IMR-90 (cell line): ENCODE results near the gene TFAP2E. TPM values are rescaled to one million over a fixed set of nuclear protein-coding genes. Genes with fewer than 3 reads are reported as not detected.
"Not testable (repeated sequence)": the region's sequence is repeated elsewhere in the genome, so short reads cannot be mapped to it uniquely, and the experiment has no call there.

Experiments used
- ATAC-seq: fragments of 200-7000 bp; cut with Tn5 transposase; 2 replicates; pipeline ENCODE4 v1.9.1; 2020; ENCODE audit warnings: low read depth, mild to moderate bottlenecking, moderate library complexity
- BruUV-seq: library from RNA; stranded (reverse); fragments of 400-500 nt; replicated peaks from 2 replicates; lab custom pipeline; 2021; lab: Mats Ljungman, UMichigan
- CTCF ChIA-PET: fragments of 300-600 bp; formaldehyde crosslinking; extraction: SDS; loops from one replicate; lab custom pipeline; 2021; ENCODE audit warnings: antibody characterized with exemption; lab: Yijun Ruan, JAX
- POLR2A ChIA-PET: fragments of 300-600 bp; sonication (Branson Sonifier 250); formaldehyde crosslinking; loops from one replicate; lab custom pipeline; 2022; ENCODE audit warnings: antibody characterized with exemption; ENCODE audit not compliant: unreplicated experiment; lab: Charles Lee
- DNase-seq: peaks from one replicate; pipeline ENCODE4 v3.0.0; 2013
- H2AFZ ChIP-seq: replicated peaks from 2 replicates; pipeline ENCODE3; 2013; ENCODE audit warnings: low read length, mild to moderate bottlenecking; ENCODE audit not compliant: poor library complexity
- H2AK5ac ChIP-seq: 2 replicates; pipeline ENCODE4 v1.6.1; 2013; ENCODE audit warnings: low read depth, low read length, inconsistent platforms
- H2AK9ac ChIP-seq: replicated peaks from 2 replicates; pipeline ENCODE3; 2013; ENCODE audit warnings: mild to moderate bottlenecking, low read depth, low read length, moderate library complexity; ENCODE audit not compliant: poor library complexity
- H2BK120ac ChIP-seq: 2 replicates; pipeline ENCODE4 v1.6.1; 2013; ENCODE audit warnings: low read depth, low read length, inconsistent platforms
- H2BK15ac ChIP-seq: 3 replicates; pipeline ENCODE4 v1.6.1; 2013; ENCODE audit warnings: low read depth, low read length, inconsistent platforms
- H2BK20ac ChIP-seq: 2 replicates; pipeline ENCODE4 v1.6.1; 2013; ENCODE audit warnings: low read depth, mild to moderate bottlenecking, inconsistent platforms, low read length, moderate library complexity
- H2BK5ac ChIP-seq: 2 replicates; pipeline ENCODE4 v1.6.1; 2013; ENCODE audit warnings: mild to moderate bottlenecking, low read depth, low read length, inconsistent platforms; ENCODE audit not compliant: poor library complexity, severe bottlenecking
- H3K14ac ChIP-seq: replicated peaks from 2 replicates; pipeline ENCODE4 v1.6.1; 2013; ENCODE audit warnings: low read depth, low read length, inconsistent platforms
- H3K18ac ChIP-seq: 2 replicates; pipeline ENCODE4 v1.6.1; 2013; ENCODE audit warnings: low read depth, low read length, control low read depth
- H3K23ac ChIP-seq: 2 replicates; pipeline ENCODE4 v1.6.1; 2013; ENCODE audit warnings: low read depth, low read length, inconsistent platforms
- H3K27ac ChIP-seq: 2 replicates; pipeline ENCODE4 v1.5.1; 2013; ENCODE audit warnings: mild to moderate bottlenecking, control low read depth, low read length; ENCODE audit not compliant: insufficient read depth
- H3K27me3 ChIP-seq: 2 replicates; pipeline ENCODE4 v1.6.1; 2013; ENCODE audit warnings: low read length; ENCODE audit not compliant: control insufficient read depth, insufficient read depth
- H3K36me3 ChIP-seq: 2 replicates; pipeline ENCODE4 v1.6.1; 2013; ENCODE audit warnings: low read length, mixed read lengths; ENCODE audit not compliant: control insufficient read depth, insufficient read depth
- H3K4ac ChIP-seq: 2 replicates; pipeline ENCODE4 v1.6.1; 2013; ENCODE audit warnings: low read depth, low read length, inconsistent platforms
- H3K4me1 ChIP-seq: 2 replicates; pipeline ENCODE4 v1.6.1; 2013; ENCODE audit warnings: low read length, mixed read lengths; ENCODE audit not compliant: control insufficient read depth, insufficient read depth
- H3K4me2 ChIP-seq: 2 replicates; pipeline ENCODE4 v1.6.1; 2013; ENCODE audit warnings: low read depth, mild to moderate bottlenecking, control low read depth, low read length, moderate library complexity
- H3K4me3 ChIP-seq: 2 replicates; pipeline ENCODE4 v1.5.1; 2013; ENCODE audit warnings: low read depth, mild to moderate bottlenecking, control low read depth, low read length, moderate library complexity; ENCODE audit not compliant: insufficient read depth
- H3K56ac ChIP-seq: 2 replicates; pipeline ENCODE4 v1.6.1; 2013; ENCODE audit warnings: low read length, inconsistent platforms; ENCODE audit not compliant: insufficient read depth; ENCODE audit errors: extremely low read depth
- H3K79me1 ChIP-seq, 2 experiments: 2 replicates each; pipeline ENCODE4 v1.6.1; 2013; ENCODE audit warnings: low read length in 2 of 2, inconsistent platforms in 1 of 2, low read depth in 1 of 2
- H3K9ac ChIP-seq: 2 replicates; pipeline ENCODE4 v1.6.1; 2013; ENCODE audit warnings: low read depth, low read length, control low read depth
- H3K9me1 ChIP-seq: 2 replicates; pipeline ENCODE4 v1.6.1; 2013; ENCODE audit warnings: low read length, inconsistent platforms; ENCODE audit not compliant: insufficient read depth
- H3K9me3 ChIP-seq: 2 replicates; pipeline ENCODE4 v1.6.1; 2013; ENCODE audit warnings: low read length; ENCODE audit not compliant: control insufficient read depth, insufficient read depth
- H4K20me1 ChIP-seq: 2 replicates; pipeline ENCODE4 v1.6.1; 2013; ENCODE audit warnings: low read length, inconsistent platforms; ENCODE audit not compliant: insufficient read depth
- H4K5ac ChIP-seq: 2 replicates; pipeline ENCODE4 v1.6.1; 2013; ENCODE audit warnings: mild to moderate bottlenecking, low read depth, low read length, control low read depth
- H4K8ac ChIP-seq, 2 experiments: 2 replicates each; pipeline ENCODE4 v1.6.1; 2013; ENCODE audit warnings: low read depth in 2 of 2, low read length in 2 of 2, control low read depth in 1 of 2, inconsistent platforms in 1 of 2
- H4K91ac ChIP-seq: 2 replicates; pipeline ENCODE4 v1.6.1; 2013; ENCODE audit warnings: low read depth, low read length, inconsistent platforms; ENCODE audit not compliant: insufficient read depth
- CTCF ChIP-seq: conservative IDR thresholded peaks from 2 replicates; pipeline ENCODE4 v1.5.1; 2012; ENCODE audit warnings: mild to moderate bottlenecking, low read depth, low read length, improper control_type of control experiment
- MXI1 ChIP-seq: IDR thresholded peaks from 2 replicates; pipeline ENCODE4 v1.6.1; 2012; ENCODE audit warnings: low read depth, mild to moderate bottlenecking, low read length, moderate library complexity, borderline replicate concordance
- WGBS, 2 experiments: methylation state at CpG; one replicate each; pipeline versions ENCODE4 v1.1.5 to v1.1.7; 2013; ENCODE audit warnings: missing lambda C conversion rate in 2 of 2; ENCODE audit not compliant: insufficient read length in 1 of 2; ENCODE audit errors: extremely low coverage in 2 of 2; 5-methylcytosine and 5-hydroxymethylcytosine counted together
- dilution Hi-C: fragments of 300-500 bp; cut with HindIII; formaldehyde crosslinking; loops from one replicate; pipeline ENCODE4 v1.14.3; 2018; ENCODE audit warnings: low sequenced_read_pairs; ENCODE audit not compliant: unreplicated experiment
- in situ Hi-C: fragments of 300-500 bp; cut with MboI; formaldehyde crosslinking; loops from 3 replicates; pipeline ENCODE4 v1.14.3; 2019; ENCODE audit warnings: low sequenced_read_pairs, inconsistent platforms, mixed read lengths
- intact Hi-C: fragments of 100-400 bp; cut with micrococcal nuclease; formaldehyde crosslinking; loops from 2 replicates; pipeline ENCODE4 v1.10.0; 2022
- polyA plus RNA-seq, 3 experiments: library from polyadenylated mRNA; depleted of rRNA; stranded (reverse); fragments of >200 nt; gene quantifications; 2 replicates each; pipeline ENCODE4 v1.2.3, GENCODE V29; 2012; ENCODE audit warnings: low replicate concordance in 1 of 3
- total RNA-seq: library from RNA; depleted of rRNA; stranded (reverse); fragments of >200 nt; gene quantifications from 2 replicates; pipeline ENCODE4 v1.2.3, GENCODE V29; 2012

Gene TFAP2E
- total and polyA plus RNA-seq, 2 of the 4 experiments (the other 2 are of a cell fraction) = under 0.01 to 0.19 TPM

GRCh38 chr1:35585281-35585680 is 12.2 kb downstream of the TFAP2E start:
- no peak overlapping the region for H3K4ac ChIP-seq
- H3K4me3 ChIP-seq = no peak overlapping the region
- dilution Hi-C loops = no loop called here
- H3K18ac ChIP-seq = no peak overlapping the region
- no peak for DNase-seq
- H3K4me1 ChIP-seq = no peaks in the 10 kb centered on the region
- no CpG with 5 or more reads among the region's 3 CpGs for WGBS, 2 experiments
- no peak overlapping the region for H3K56ac ChIP-seq
- H2BK5ac ChIP-seq = no peak overlapping the region
- no peak for ATAC-seq
- TF ChIP-seq MXI1 = no peak
- no peak for TF ChIP-seq CTCF
- H2BK20ac ChIP-seq = no peak overlapping the region
- no peaks in the 10 kb centered on the region for H3K36me3 ChIP-seq
- in situ Hi-C loops = no loop called here
- H4K5ac ChIP-seq = no peak overlapping the region
- H3K9me1 ChIP-seq = peaks cover 7% of the 10 kb centered on the region; the same call in 1 of the 2 replicates
- H3K27ac ChIP-seq = no peak overlapping the region
- no TSS peak for BruUV-seq
- no peak overlapping the region for H4K8ac ChIP-seq
- H3K79me1 ChIP-seq = no peaks in the 10 kb centered on the region
- no peak overlapping the region for H3K14ac ChIP-seq
- H2BK120ac ChIP-seq = no peak overlapping the region
- H3K9me3 ChIP-seq = no peaks in the 10 kb centered on the region
- H2BK15ac ChIP-seq = no peak overlapping the region
- H3K9ac ChIP-seq = no peak overlapping the region
- intact Hi-C loops = no loop called here
- no peak overlapping the region for H2AK5ac ChIP-seq
- H4K20me1 ChIP-seq = no peaks in the 10 kb centered on the region
- H2AK9ac ChIP-seq = no peak overlapping the region
- H3K23ac ChIP-seq = no peak overlapping the region
- no peak overlapping the region for H2AFZ ChIP-seq
- POLR2A ChIA-PET = no interaction called here
- H4K91ac ChIP-seq = no peak overlapping the region
- no peak overlapping the region for H3K4me2 ChIP-seq
- CTCF ChIA-PET = no interaction called here
- H3K27me3 ChIP-seq = no peaks in the 10 kb centered on the region

GRCh38 chr1:35585805-35586204 is 12.7 kb downstream of the TFAP2E start:
- H2BK20ac ChIP-seq, ATAC-seq, H2AK9ac ChIP-seq, H3K36me3 ChIP-seq, H2AFZ ChIP-seq, H3K4me2 ChIP-seq, H2AK5ac ChIP-seq, H3K18ac ChIP-seq, H4K5ac ChIP-seq, H3K9me3 ChIP-seq, H3K27me3 ChIP-seq, H4K91ac ChIP-seq, H3K4me1 ChIP-seq, BruUV-seq, POLR2A ChIA-PET, H3K9ac ChIP-seq, dilution Hi-C loops, H2BK15ac ChIP-seq, in situ Hi-C loops, H3K14ac ChIP-seq, intact Hi-C loops, H3K4ac ChIP-seq, H3K9me1 ChIP-seq, H2BK120ac ChIP-seq, H4K20me1 ChIP-seq, H4K8ac ChIP-seq, H3K27ac ChIP-seq, H3K79me1 ChIP-seq, H3K23ac ChIP-seq, H2BK5ac ChIP-seq, DNase-seq, H3K4me3 ChIP-seq, CTCF ChIA-PET, H3K56ac ChIP-seq: not testable (repeated sequence)
- WGBS, 2 experiments = no CpG with 5 or more reads among the region's 1 CpG
